ENCODE measurements around the gene MAPK8IP1.

The MAPK8IP1 gene

GRCh38 chr11:45909594-45910475, 24.4 kb downstream of the MAPK8IP1 start:
- no peak for DNase-seq (ENCODE audit: low read depth)

- DNase-seq (ENCODE audit: low read depth): no peak
Observed at GRCh38 chr11:45910623-45911022, 25.2 kb downstream of the MAPK8IP1 start.

GRCh38 chr11:45913514-45913913, 28.1 kb downstream of the MAPK8IP1 start:
- no peak for DNase-seq (ENCODE audit: low read depth)

- DNase-seq (ENCODE audit: low read depth): no peak
Observed at GRCh38 chr11:45913942-45914635, 28.6 kb downstream of the MAPK8IP1 start.

GRCh38 chr11:45915446-45915845, 30.0 kb downstream of the MAPK8IP1 start:
- DNase-seq (ENCODE audit: low read depth): no peak

- DNase-seq (ENCODE audit: low read depth): no peak
Observed at GRCh38 chr11:45917286-45917622, 31.8 kb downstream of the MAPK8IP1 start.

- peak; percentile 99 for DNase-seq (ENCODE audit: low read depth)
Observed at GRCh38 chr11:45917623-45918330, 32.3 kb downstream of the MAPK8IP1 start, which contains the start of gene PEX16. Gene PEX16 (minus strand): TSS chr11:45917877. CDS start chr11:45917811, 66 bp downstream.

GRCh38 chr11:45918331-45918941, 33.0 kb downstream of the MAPK8IP1 start:
- DNase-seq (ENCODE audit: low read depth): no peak

GRCh38 chr11:45918962-45919675, 33.7 kb downstream of the MAPK8IP1 start:
- no peak for DNase-seq (ENCODE audit: low read depth)

- no peak for DNase-seq (ENCODE audit: low read depth)
Observed at GRCh38 chr11:45919806-45920530, 34.5 kb downstream of the MAPK8IP1 start.

- no peak for DNase-seq (ENCODE audit: low read depth)
Observed at GRCh38 chr11:45920531-45921477, 35.4 kb downstream of the MAPK8IP1 start.

- no peak for DNase-seq (ENCODE audit: low read depth)
Observed at GRCh38 chr11:45921561-45922424, 36.3 kb downstream of the MAPK8IP1 start.

GRCh38 chr11:45922425-45923082, 37.1 kb downstream of the MAPK8IP1 start, which contains the start of gene LARGE2:
Gene LARGE2 (plus strand): TSS chr11:45922656. CDS start chr11:45922883, 227 bp downstream.
- no peak for DNase-seq (ENCODE audit: low read depth)

- DNase-seq (ENCODE audit: low read depth): no peak
Observed at GRCh38 chr11:45924036-45924915, 38.8 kb downstream of the MAPK8IP1 start.

GRCh38 chr11:45924927-45925326, 39.5 kb downstream of the MAPK8IP1 start:
- DNase-seq (ENCODE audit: low read depth): no peak

GRCh38 chr11:45925550-45925949, 40.1 kb downstream of the MAPK8IP1 start:
- no peak for DNase-seq (ENCODE audit: low read depth)

GRCh38 chr11:45926001-45926401, 40.5 kb downstream of the MAPK8IP1 start:
- no peak for DNase-seq (ENCODE audit: low read depth)

All from non-pigmented ciliary epithelial cell (primary cell).